Spinal cord (tissue), 10 donors: Measurements from ENCODE around the gene DOP1B. TPM values are rescaled to one million over a fixed set of nuclear protein-coding genes. Genes with fewer than 3 reads are reported as not detected.

Source experiments
- DNase-seq, 6 donors: peaks; one replicate each; pipeline versions ENCODE4 v3.0.0 to v3.0.0-alpha.2; 2013 to 2015; ENCODE audit warnings: low spot score in 6 of 6, low read depth in 4 of 6
- H3K27ac ChIP-seq: one replicate; pipeline ENCODE4 v1.5.1; 2013; ENCODE audit warnings: low read depth, low read length, control low read depth
- H3K27me3 ChIP-seq: one replicate; pipeline ENCODE4 v1.6.1; 2013; ENCODE audit warnings: low read length; ENCODE audit not compliant: control insufficient read depth, insufficient read depth
- H3K36me3 ChIP-seq: one replicate; pipeline ENCODE4 v1.6.1; 2013; ENCODE audit warnings: low read length; ENCODE audit not compliant: control insufficient read depth, insufficient read depth
- H3K4me1 ChIP-seq: one replicate; pipeline ENCODE4 v1.6.1; 2013; ENCODE audit warnings: low read length; ENCODE audit not compliant: control insufficient read depth, insufficient read depth
- H3K4me3 ChIP-seq: one replicate; pipeline ENCODE4 v1.5.1; 2013; ENCODE audit warnings: low read depth, low read length, control low read depth
- H3K9me3 ChIP-seq: one replicate; pipeline ENCODE4 v1.6.1; 2013; ENCODE audit warnings: low read length; ENCODE audit not compliant: control insufficient read depth, insufficient read depth
- WGBS: methylation state at CpG from one replicate; pipeline ENCODE4 v1.1.5; 2013; ENCODE audit warnings: missing lambda C conversion rate; ENCODE audit not compliant: insufficient coverage; 5-methylcytosine and 5-hydroxymethylcytosine counted together
- polyA plus RNA-seq, 2 donors: library from polyadenylated mRNA; unstranded; fragments of 120-200 nt; gene quantifications; one replicate each; pipeline ENCODE4 v1.2.1, GENCODE V29; 2013; ENCODE audit not compliant: insufficient read length in 2 of 2
- total RNA-seq, 2 donors: library from RNA; depleted of rRNA in 1 of 2; stranded (reverse); fragments of 120-200 nt in 1 of 2; fragments of >200 nt in 1 of 2; gene quantifications; one replicate each; pipeline versions ENCODE4 v1.2.3 to v1.2.4, GENCODE V29; 2013 to 2014
- donor health status: healthy.

DOP1B gene
- total and polyA plus RNA-seq, 4 donors: 7.8 to 20.3 (median 16.5) TPM

- H3K27ac ChIP-seq: no peak overlapping the region
- under 1% methylated on average over 43 of the region's 43 CpGs for WGBS
Measured at GRCh38 chr21:36156339-36156814, 247 bp upstream of the DOP1B start.

DNA sequence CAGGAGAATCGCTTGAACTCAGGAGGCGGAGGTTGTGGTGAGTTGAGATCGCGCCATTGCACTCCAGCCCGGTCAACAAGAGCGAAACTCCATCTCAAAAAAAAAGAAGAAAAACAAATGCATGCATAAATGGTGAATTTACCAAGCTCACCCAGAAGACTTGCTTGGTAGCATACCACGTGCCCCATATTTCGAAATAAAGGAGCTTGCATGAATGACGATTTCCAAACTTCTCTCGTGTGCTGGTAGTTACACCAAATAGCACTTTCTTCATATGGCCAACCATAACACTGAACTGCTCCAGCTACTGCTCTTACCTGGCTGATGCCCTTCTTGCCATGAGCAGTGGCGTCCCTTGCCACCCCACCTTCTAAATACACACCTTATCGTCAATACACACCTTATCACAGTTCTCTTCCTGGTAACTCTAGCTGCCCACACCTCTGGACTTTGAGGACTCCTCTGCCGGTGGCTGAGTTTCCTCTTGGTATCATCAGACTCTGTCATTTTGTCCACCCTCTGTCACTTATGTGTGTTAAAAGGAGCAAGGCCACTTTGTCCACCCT is 2.8 kb downstream of the DOP1B start:
- DNase-seq: no peak
- Histone ChIP-seq H3K4me1 (peaks cover 13% of the 10 kb centered on the region), H3K27ac (no peak overlapping the region), H3K36me3 (no peaks in the 10 kb centered on the region), H3K27me3 (peaks cover 3% of the 10 kb centered on the region), H3K9me3 (no peaks in the 10 kb centered on the region), H3K4me3 (no peak overlapping the region)
- 97% methylated on average over 6 of the region's 13 CpGs for WGBS

More at GRCh38 chr21:36156339-36156814, 247 bp upstream of the DOP1B start:
- H3K27me3 ChIP-seq: peaks cover 3% of the 10 kb centered on the region
- DNase-seq: peak; percentile 92 to 100 (median 98)
- H3K9me3 ChIP-seq: no peaks in the 10 kb centered on the region
- H3K4me3 ChIP-seq: peak overlapping the region; percentile 65
- H3K36me3 ChIP-seq: no peaks in the 10 kb centered on the region
- H3K4me1 ChIP-seq: peaks cover 13% of the 10 kb centered on the region

- Histone ChIP-seq H3K36me3 (peaks cover 6% of the 10 kb centered on the region), H3K27me3 (no peaks in the 10 kb centered on the region), H3K4me1 (peaks cover 9% of the 10 kb centered on the region), H3K9me3 (no peaks in the 10 kb centered on the region), H3K4me3 (no peak overlapping the region), H3K27ac (no peak overlapping the region)
- DNase-seq: no peak
- WGBS: 100% methylated on average over 2 of the region's 2 CpGs
Measured at GRCh38 chr21:36160850-36161178, 4.2 kb downstream of the DOP1B start.

DNA sequence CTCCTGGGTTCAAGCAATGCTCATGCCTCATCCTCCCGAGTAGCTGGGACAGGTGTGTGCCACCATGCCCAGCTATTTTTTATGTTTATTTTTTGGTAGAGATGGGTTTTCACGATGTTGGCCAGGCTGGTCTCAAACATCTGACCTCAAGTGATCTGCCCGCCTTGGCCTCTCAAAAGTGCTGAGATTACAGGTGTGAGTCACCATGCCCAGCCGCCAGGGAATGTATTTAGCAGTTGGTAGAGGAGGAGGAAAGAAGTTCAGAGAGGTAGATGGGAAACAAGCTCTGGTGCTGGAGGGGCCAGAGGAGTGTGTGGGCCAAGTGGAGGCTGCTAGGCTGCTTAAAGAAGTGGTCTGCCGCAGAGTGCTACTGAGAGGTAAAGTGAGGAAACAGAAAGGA is 6.0 kb downstream of the DOP1B start:
- WGBS: 95% methylated on average over 5 of the region's 5 CpGs
- Histone ChIP-seq H3K4me1 (no peaks in the 10 kb centered on the region), H3K27ac (no peak overlapping the region), H3K36me3 (peaks cover 9% of the 10 kb centered on the region), H3K27me3 (no peaks in the 10 kb centered on the region), H3K9me3 (no peaks in the 10 kb centered on the region), H3K4me3 (no peak overlapping the region)
- DNase-seq: no peak

GRCh38 chr21:36163750-36164741 is 7.4 kb downstream of the DOP1B start:
- H3K27me3 ChIP-seq: no peaks in the 10 kb centered on the region
- H3K36me3 ChIP-seq: peaks cover 16% of the 10 kb centered on the region
- WGBS: 57% methylated on average over 7 of the region's 10 CpGs
- no peak overlapping the region for H3K27ac ChIP-seq
- H3K4me1 ChIP-seq: no peaks in the 10 kb centered on the region
- peak in 2 of 6 donors; percentile 8 to 86 for DNase-seq
- H3K9me3 ChIP-seq: no peaks in the 10 kb centered on the region
- H3K4me3 ChIP-seq: no peak overlapping the region

GRCh38 chr21:36165356-36165755 is 8.7 kb downstream of the DOP1B start:
- no peak overlapping the region for H3K4me3 ChIP-seq
- H3K36me3 ChIP-seq: peaks cover 25% of the 10 kb centered on the region
- H3K27ac ChIP-seq: no peak overlapping the region
- no peak for DNase-seq
- no peaks in the 10 kb centered on the region for H3K9me3 ChIP-seq
- H3K27me3 ChIP-seq: no peaks in the 10 kb centered on the region
- H3K4me1 ChIP-seq: no peaks in the 10 kb centered on the region
- WGBS: over 99% methylated on average over 9 of the region's 11 CpGs

GRCh38 chr21:36166705-36167104 is 10.1 kb downstream of the DOP1B start:
- Histone ChIP-seq H3K9me3 (no peaks in the 10 kb centered on the region), H3K36me3 (peaks cover 28% of the 10 kb centered on the region), H3K4me1 (no peaks in the 10 kb centered on the region), H3K27me3 (no peaks in the 10 kb centered on the region), H3K4me3 (no peak overlapping the region), H3K27ac (no peak overlapping the region)
- WGBS: 43% methylated on average over 5 of the region's 7 CpGs
- DNase-seq: no peak

- peaks cover 28% of the 10 kb centered on the region for H3K36me3 ChIP-seq
- H3K9me3 ChIP-seq: no peaks in the 10 kb centered on the region
- no peaks in the 10 kb centered on the region for H3K4me1 ChIP-seq
- H3K4me3 ChIP-seq: no peak overlapping the region
- WGBS: no CpG with 5 or more reads among the region's 4 CpGs
- H3K27ac ChIP-seq: no peak overlapping the region
- no peak for DNase-seq
- no peaks in the 10 kb centered on the region for H3K27me3 ChIP-seq
Measured at GRCh38 chr21:36167541-36167940, 10.9 kb downstream of the DOP1B start.

GRCh38 chr21:36169470-36170128 is 13.0 kb downstream of the DOP1B start:
- Histone ChIP-seq H3K36me3 (peaks cover 28% of the 10 kb centered on the region), H3K27me3 (no peaks in the 10 kb centered on the region), H3K4me1 (no peaks in the 10 kb centered on the region), H3K4me3 (no peak overlapping the region), H3K9me3 (no peaks in the 10 kb centered on the region), H3K27ac (no peak overlapping the region)
- DNase-seq: no peak
- 89% methylated on average over 17 of the region's 19 CpGs for WGBS
